Activated B cell treated with CpG ODN at 0.5 μM for 24 hours (primary cell): Measurements from ENCODE around the gene GUCA2B. TPM values are rescaled to one million over a fixed set of nuclear protein-coding genes. Genes with fewer than 3 reads are reported as not detected.

ENCODE experiments used
- ATAC-seq: fragments of 200-7000 bp; cut with Tn5 transposase; one replicate; pipeline ENCODE4 v1.10.0; 2021; ENCODE audit warnings: low read depth, mild to moderate bottlenecking, moderate library complexity
- CTCF ChIA-PET: fragments of 350-600 bp; sonication (Branson Sonifier 250); formaldehyde crosslinking; loops from one replicate; lab custom pipeline; 2021; ENCODE audit warnings: antibody characterized with exemption; lab: Charles Lee
- POLR2A ChIA-PET: fragments of 350-600 bp; sonication (Branson Sonifier 250); formaldehyde crosslinking; loops from one replicate; lab custom pipeline; 2021; ENCODE audit warnings: antibody characterized with exemption; lab: Charles Lee
- DNase-seq: peaks from one replicate; pipeline ENCODE4 v3.0.0; 2022
- H3K27ac Mint-ChIP-seq: one replicate; pipeline ENCODE4 v1.8.0; 2020; ENCODE audit warnings: mixed read lengths
- H3K27me3 Mint-ChIP-seq: one replicate; pipeline ENCODE4 v1.8.0; 2021; ENCODE audit warnings: mixed read lengths
- H3K36me3 Mint-ChIP-seq: one replicate; pipeline ENCODE4 v1.8.0; 2021; ENCODE audit warnings: low read depth, mixed read lengths
- H3K4me1 Mint-ChIP-seq: one replicate; pipeline ENCODE4 v1.8.0; 2021; ENCODE audit warnings: mixed read lengths
- H3K4me3 Mint-ChIP-seq: one replicate; pipeline ENCODE4 v1.8.0; 2020; ENCODE audit warnings: mild to moderate bottlenecking, mixed read lengths
- H3K9me3 Mint-ChIP-seq: one replicate; pipeline ENCODE4 v1.8.0; 2020; ENCODE audit warnings: mixed read lengths
- intact Hi-C: fragments of 100-400 bp; cut with micrococcal nuclease; formaldehyde crosslinking; loops from one replicate; pipeline ENCODE4 v1.15.1; 2024
- total RNA-seq: library from RNA; stranded (reverse); gene quantifications from 2 replicates; pipeline ENCODE4 v1.2.3, GENCODE V29; 2022
- TF ChIP-seq, protein P1 (sequence below): fragments of 200-600 bp; IDR thresholded peaks from one replicate; pipeline ENCODE4 v1.8.0; 2022; ENCODE audit warnings: antibody characterized with exemption, mild to moderate bottlenecking

Gene GUCA2B
- total RNA-seq, 1 donor from 2014 or later, result not detected

DNA sequence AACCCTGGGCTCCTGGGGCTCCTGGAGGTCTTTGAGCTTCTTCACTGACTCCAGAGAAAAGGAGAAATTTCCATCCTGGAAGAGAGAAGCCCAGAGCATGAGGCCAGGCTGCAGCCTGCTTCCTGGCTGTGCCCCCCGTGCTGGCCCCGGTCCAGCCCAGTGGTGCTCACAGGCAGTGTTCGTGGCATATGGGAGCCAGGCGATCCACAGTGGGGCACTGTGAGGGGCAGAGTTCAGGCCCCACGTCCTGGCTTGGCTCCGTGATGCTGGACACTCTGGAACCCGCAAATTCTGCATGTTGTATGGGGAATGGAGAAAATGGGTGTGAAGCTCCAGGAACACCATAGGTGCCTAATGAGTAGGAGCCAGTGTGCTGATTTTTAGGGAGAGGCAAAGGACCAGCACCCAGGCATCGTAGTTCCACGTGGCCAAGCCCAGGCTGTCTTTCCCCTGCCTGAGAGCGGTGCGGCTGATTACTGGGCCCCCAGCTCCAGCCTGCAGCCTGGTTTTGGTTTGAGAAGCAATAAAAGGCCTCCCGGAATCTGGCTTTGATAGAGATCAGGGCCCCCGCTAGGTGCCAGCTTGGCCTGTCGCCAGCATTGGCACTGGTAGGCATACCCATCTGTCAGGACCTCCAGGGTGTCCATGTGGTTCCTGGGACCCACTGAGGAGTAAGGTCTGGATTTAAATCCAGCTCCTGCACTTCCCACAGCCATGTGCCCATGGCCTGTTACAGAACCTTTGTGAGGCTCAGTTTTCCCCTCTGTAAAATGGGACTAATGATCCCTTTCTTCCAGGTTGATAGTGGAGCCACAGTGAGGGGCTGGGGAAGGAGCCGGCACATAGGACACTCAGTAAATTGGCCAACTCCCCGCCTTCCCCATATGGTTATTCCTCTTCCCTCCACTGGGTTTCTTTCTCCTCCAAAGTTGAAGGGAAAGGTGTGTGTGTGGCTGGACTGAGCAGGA is 10.6 kb downstream of the GUCA2B start:
- intact Hi-C loops, result no loop called here
- TF ChIP-seq, protein P1, sequence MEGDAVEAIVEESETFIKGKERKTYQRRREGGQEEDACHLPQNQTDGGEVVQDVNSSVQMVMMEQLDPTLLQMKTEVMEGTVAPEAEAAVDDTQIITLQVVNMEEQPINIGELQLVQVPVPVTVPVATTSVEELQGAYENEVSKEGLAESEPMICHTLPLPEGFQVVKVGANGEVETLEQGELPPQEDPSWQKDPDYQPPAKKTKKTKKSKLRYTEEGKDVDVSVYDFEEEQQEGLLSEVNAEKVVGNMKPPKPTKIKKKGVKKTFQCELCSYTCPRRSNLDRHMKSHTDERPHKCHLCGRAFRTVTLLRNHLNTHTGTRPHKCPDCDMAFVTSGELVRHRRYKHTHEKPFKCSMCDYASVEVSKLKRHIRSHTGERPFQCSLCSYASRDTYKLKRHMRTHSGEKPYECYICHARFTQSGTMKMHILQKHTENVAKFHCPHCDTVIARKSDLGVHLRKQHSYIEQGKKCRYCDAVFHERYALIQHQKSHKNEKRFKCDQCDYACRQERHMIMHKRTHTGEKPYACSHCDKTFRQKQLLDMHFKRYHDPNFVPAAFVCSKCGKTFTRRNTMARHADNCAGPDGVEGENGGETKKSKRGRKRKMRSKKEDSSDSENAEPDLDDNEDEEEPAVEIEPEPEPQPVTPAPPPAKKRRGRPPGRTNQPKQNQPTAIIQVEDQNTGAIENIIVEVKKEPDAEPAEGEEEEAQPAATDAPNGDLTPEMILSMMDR, result no peak
- Mint-ChIP-seq H3K9me3 (peaks cover 10% of the 10 kb centered on the region), H3K27ac (no peak overlapping the region), H3K4me3 (no peak overlapping the region), H3K27me3 (peaks cover 8% of the 10 kb centered on the region), H3K36me3 (no peaks in the 10 kb centered on the region), H3K4me1 (no peaks in the 10 kb centered on the region)
- CTCF ChIA-PET, result interaction anchor here (2.2 kb wide), 1 partner anchor 9 kb away, joined by 12 read pairs; no protein-coding TSS in a partner anchor
- POLR2A ChIA-PET, result no interaction called here
- DNase-seq (no peak), ATAC-seq (no peak)

GRCh38 chr1:42164551-42165420 is 11.6 kb downstream of the GUCA2B start, which contains the start of gene GUCA2A:
Gene GUCA2A, minus strand, starts transcription at chr1:42164745. Its CDS starts 33 bp downstream, at chr1:42164712.
- TF ChIP-seq, protein P1, result no peak
- ATAC-seq (no peak), DNase-seq (no peak)
- Mint-ChIP-seq H3K4me1 (no peaks in the 10 kb centered on the region), H3K27ac (no peak within 1 kb of the TSS), H3K27me3 (peaks cover 8% of the 10 kb centered on the region), H3K9me3 (peaks cover 10% of the 10 kb centered on the region), H3K36me3 (no peaks in the 10 kb centered on the region), H3K4me3 (no peak within 1 kb of the TSS)
- intact Hi-C loops, result no loop called here
- ChIA-PET CTCF (no interaction called here), POLR2A (no interaction called here)

DNA sequence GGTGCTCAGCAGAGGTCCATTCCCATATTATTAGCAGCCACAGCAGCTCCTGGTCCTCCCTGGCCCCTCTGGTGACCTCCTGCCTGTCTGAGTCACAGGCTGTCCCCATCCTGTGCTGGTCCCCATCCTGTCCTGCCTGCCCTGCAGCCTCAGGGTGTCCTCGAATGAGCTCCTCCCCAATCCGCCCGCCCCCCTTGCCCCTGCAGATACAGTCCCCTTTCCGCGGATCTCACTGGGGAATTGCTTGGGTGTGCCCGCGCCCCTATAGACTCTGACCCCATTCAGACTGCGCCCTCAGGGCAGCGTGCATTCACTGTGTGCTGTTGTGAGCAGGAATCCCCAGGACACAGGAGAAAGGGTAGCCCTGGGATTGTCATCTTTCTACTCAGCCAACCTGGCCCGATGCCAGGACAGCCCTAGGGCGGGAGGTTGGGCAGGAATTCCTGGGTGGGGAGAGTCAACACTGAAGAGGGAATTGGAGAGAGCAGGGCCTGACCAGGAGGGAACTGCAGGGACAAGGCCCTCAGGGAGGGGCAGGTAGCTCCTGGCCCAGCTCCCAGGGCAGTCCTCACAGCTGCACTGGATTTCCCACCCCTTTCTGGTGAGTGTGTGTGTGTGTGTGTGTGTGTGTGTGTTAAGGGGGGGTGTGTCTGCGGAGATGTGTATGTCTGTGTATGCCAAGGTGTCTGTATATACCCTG is 12.5 kb downstream of the GUCA2B start:
- no peaks in the 10 kb centered on the region for H3K4me1 Mint-ChIP-seq
- TF ChIP-seq, protein P1, result no peak
- H3K9me3 Mint-ChIP-seq, result peaks cover 8% of the 10 kb centered on the region
- no peaks in the 10 kb centered on the region for H3K36me3 Mint-ChIP-seq
- H3K27ac Mint-ChIP-seq, result no peak overlapping the region
- peaks cover 8% of the 10 kb centered on the region for H3K27me3 Mint-ChIP-seq
- intact Hi-C loops, result no loop called here
- CTCF ChIA-PET, result no interaction called here
- ATAC-seq (no peak), DNase-seq (no peak)
- no peak overlapping the region for H3K4me3 Mint-ChIP-seq
- POLR2A ChIA-PET, result no interaction called here

DNA sequence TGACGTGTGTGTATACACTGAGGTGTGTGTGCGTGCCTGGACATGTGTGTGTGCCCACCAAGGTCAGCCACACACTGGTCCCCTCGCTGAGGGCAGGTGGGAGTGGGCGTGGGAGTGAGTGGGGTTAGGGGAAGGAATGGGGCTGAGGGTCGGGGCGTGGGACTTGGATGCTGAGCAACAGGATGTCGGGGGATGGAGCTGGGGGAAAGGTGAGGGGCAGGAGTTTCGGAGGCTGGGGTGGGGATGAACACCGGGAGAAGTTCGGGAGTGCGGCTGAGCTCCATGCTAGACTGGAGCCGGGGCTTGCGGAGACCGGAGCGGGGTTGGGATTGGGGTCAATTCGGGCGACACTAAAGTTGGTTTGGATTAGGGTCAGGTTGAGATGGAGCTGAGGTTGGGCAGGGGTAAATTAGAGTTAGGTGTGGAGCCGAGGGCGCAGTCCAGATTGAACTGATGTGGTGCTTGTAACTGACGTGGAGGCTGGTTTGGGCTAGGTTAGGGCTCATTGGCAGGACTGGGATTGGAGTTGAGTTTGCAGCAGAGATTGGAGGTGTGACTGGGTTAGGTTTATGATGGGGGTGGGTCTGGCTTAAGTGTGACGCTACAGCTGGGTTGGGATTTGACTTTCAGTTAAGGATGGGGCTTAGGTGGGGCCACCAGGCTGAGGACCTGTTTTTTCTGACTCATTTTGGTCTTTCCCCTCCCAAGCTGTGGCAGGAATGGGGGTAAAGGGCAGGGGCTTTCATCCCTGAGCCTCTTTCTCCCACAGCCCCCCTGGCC is 14.6 kb downstream of the GUCA2B start:
- ChIA-PET POLR2A (no interaction called here), CTCF (no interaction called here)
- intact Hi-C loops, result no loop called here
- H3K4me3 Mint-ChIP-seq, result no peak overlapping the region
- peaks cover 7% of the 10 kb centered on the region for H3K27me3 Mint-ChIP-seq
- no peak overlapping the region for H3K27ac Mint-ChIP-seq
- ATAC-seq (no peak), DNase-seq (no peak)
- H3K4me1 Mint-ChIP-seq, result no peaks in the 10 kb centered on the region
- no peaks in the 10 kb centered on the region for H3K36me3 Mint-ChIP-seq
- TF ChIP-seq, protein P1, result no peak
- no peaks in the 10 kb centered on the region for H3K9me3 Mint-ChIP-seq
